Measurements from ENCODE around the gene RNASE13.
A peak's percentile ranks its signal among the peaks of the same experiment; 100 is the strongest.
"Not testable (repeated sequence)": the region's sequence is repeated elsewhere in the genome, so short reads cannot be mapped to it uniquely, and the experiment has no call there.

Gene RNASE13

GRCh38 chr14:20996521-20996920 lies 38.1 kb downstream of the RNASE13 start:
- Histone ChIP-seq H3K4me1 (peaks cover 5% of the 10 kb centered on the region), H3K9me3 (no peaks in the 10 kb centered on the region), H3K4me3 (ENCODE audit: low read depth, low read length) (no peak overlapping the region), H3K36me3 (peaks cover 40% of the 10 kb centered on the region), H3K27me3 (no peaks in the 10 kb centered on the region)
- TF ChIP-seq, protein P1, sequence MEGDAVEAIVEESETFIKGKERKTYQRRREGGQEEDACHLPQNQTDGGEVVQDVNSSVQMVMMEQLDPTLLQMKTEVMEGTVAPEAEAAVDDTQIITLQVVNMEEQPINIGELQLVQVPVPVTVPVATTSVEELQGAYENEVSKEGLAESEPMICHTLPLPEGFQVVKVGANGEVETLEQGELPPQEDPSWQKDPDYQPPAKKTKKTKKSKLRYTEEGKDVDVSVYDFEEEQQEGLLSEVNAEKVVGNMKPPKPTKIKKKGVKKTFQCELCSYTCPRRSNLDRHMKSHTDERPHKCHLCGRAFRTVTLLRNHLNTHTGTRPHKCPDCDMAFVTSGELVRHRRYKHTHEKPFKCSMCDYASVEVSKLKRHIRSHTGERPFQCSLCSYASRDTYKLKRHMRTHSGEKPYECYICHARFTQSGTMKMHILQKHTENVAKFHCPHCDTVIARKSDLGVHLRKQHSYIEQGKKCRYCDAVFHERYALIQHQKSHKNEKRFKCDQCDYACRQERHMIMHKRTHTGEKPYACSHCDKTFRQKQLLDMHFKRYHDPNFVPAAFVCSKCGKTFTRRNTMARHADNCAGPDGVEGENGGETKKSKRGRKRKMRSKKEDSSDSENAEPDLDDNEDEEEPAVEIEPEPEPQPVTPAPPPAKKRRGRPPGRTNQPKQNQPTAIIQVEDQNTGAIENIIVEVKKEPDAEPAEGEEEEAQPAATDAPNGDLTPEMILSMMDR (IDR thresholded peaks at IDR 0.05; ENCODE audit: low read depth, low read length), result no peak
- no peak for DNase-seq

- no peaks in the 10 kb centered on the region for H3K9me3 ChIP-seq
- H3K36me3 ChIP-seq, result peaks cover 27% of the 10 kb centered on the region
- TF ChIP-seq, protein P1 (IDR thresholded peaks at IDR 0.05; ENCODE audit: low read depth, low read length), result peak; percentile 61
- no peaks in the 10 kb centered on the region for H3K27me3 ChIP-seq
- peak; percentile 91 for DNase-seq
- H3K4me1 ChIP-seq, result no peaks in the 10 kb centered on the region
- peak within 1 kb of the TSS; percentile 90 for H3K4me3 ChIP-seq (ENCODE audit: low read depth, low read length)
Measured at GRCh38 chr14:20989787-20990600, 44.6 kb downstream of the RNASE13 start, which contains the start of gene METTL17. Gene METTL17, plus strand, starts transcription at chr14:20989980. Its CDS starts 23 bp downstream, at chr14:20990003.

DNA sequence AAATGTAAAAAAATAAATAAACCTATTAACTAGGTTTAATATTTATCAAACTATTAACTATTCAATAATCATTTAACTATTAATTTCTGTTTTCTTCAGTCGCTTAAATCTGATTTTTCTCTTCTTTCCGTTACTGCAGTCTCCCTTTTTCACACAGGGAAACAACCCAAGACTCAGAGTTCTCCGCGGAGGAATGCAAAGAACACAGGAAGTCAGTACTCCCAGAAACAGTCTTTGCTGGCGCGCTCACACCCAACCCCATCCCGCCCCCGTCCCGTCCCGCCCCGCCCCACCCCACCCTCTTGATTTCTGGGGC lies 45.2 kb downstream of the RNASE13 start:
- no peaks in the 10 kb centered on the region for H3K27me3 ChIP-seq
- no peak for DNase-seq
- no peaks in the 10 kb centered on the region for H3K4me1 ChIP-seq
- H3K36me3 ChIP-seq, result peaks cover 21% of the 10 kb centered on the region
- TF ChIP-seq, protein P1 (IDR thresholded peaks at IDR 0.05; ENCODE audit: low read depth, low read length), result no peak
- peak overlapping the region; percentile 90 for H3K4me3 ChIP-seq (ENCODE audit: low read depth, low read length)
- H3K9me3 ChIP-seq, result no peaks in the 10 kb centered on the region

DNA sequence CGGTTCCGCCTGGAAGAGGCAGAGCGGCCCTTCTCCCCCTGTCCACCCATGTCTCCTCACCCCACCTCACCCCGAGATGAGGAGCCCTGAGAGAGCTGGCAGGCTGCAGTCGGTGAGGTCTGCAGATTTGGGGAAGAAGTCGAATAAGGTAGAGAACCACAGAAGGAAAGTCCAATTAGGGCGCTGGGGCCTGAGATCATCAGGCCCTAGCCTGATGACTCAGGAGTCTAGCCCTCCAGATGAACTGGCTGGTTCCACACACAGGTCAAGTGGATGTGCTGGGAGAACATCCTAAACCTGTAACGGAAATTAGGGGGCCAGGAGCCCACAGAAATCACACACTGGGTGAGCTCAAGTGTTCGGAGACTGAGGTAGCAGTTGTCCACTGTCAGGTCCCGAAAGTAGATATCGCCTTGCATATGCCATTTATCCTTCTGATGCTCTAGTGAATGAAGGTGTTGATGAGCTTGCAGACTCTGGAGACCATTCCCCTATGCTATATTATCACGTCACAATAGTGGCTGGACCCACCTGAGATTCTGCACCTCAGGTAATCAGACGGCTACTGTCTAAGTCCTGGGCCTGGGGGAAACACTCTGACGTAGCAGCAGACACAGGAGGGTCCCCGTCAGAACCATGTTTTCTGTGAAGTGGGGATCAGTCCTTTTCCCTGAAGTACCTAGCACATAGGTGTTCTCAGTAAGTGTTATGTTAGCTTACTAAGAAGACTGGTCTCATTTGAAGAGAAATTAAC lies 45.7 kb downstream of the RNASE13 start:
- Histone ChIP-seq H3K4me3 (ENCODE audit: low read depth, low read length) (peak overlapping the region; percentile 90), H3K36me3 (peaks cover 19% of the 10 kb centered on the region), H3K9me3 (no peaks in the 10 kb centered on the region), H3K4me1 (no peaks in the 10 kb centered on the region), H3K27me3 (no peaks in the 10 kb centered on the region)
- no peak for DNase-seq
- TF ChIP-seq, protein P1 (IDR thresholded peaks at IDR 0.05; ENCODE audit: low read depth, low read length), result no peak

DNA sequence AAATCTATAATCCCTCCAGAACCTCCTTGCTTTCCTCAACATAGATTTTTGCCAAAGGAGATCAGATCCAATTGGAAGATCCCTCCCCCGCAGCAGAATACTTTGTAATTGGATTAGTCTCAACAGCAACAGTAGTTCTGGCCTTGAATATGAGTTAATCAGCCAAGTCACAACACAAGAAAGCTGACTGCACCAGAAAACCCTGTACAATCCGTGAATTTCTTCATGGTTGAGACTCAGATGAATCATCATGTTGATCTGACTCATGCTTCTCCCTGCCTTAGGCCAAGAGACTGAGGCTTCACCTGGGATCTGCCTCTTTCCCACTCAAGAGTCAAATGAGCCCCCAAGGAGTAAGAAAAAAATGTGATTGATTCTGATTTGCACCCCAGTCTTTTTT lies 47.8 kb downstream of the RNASE13 start:
- TF ChIP-seq, protein P1 (IDR thresholded peaks at IDR 0.05; ENCODE audit: low read depth, low read length), result no peak
- DNase-seq, result no peak
- Histone ChIP-seq H3K36me3 (peaks cover 3% of the 10 kb centered on the region), H3K4me3 (ENCODE audit: low read depth, low read length) (no peak overlapping the region), H3K4me1 (no peaks in the 10 kb centered on the region), H3K9me3 (no peaks in the 10 kb centered on the region), H3K27me3 (peaks cover 6% of the 10 kb centered on the region)

DNA sequence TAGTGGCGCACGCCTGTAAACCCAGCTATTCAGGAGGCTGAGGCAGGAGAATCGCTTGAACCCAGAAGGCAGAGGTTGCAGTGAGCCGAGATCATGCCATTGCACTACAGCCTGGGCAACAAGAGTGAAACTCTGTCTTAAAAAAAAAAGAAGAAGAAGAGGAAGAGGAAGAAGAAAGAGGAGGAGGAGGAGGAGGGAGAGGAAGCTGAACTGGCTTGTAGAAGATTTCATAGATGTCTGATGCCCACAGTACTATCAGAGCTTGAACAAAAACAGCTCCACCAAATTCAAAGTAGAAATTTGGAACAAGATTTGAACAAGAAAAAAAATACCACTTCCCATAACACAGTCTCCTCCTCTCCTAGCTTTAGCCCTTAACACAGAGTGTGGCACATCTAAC lies 49.0 kb downstream of the RNASE13 start:
- not testable (repeated sequence) for H3K36me3 ChIP-seq; DNase-seq; H3K27me3 ChIP-seq; H3K4me3 ChIP-seq (ENCODE audit: low read depth, low read length); H3K4me1 ChIP-seq; H3K9me3 ChIP-seq
